HG03280 (cell line): Measurements from ENCODE around the gene CALU.

Experiments used
- ATAC-seq: cut with Tn5 transposase; IDR thresholded peaks from one replicate; pipeline ENCODE4 v1.9.1; 2021; ENCODE audit warnings: mild to moderate bottlenecking, moderate library complexity; ENCODE audit not compliant: unreplicated experiment

The CALU gene

DNA sequence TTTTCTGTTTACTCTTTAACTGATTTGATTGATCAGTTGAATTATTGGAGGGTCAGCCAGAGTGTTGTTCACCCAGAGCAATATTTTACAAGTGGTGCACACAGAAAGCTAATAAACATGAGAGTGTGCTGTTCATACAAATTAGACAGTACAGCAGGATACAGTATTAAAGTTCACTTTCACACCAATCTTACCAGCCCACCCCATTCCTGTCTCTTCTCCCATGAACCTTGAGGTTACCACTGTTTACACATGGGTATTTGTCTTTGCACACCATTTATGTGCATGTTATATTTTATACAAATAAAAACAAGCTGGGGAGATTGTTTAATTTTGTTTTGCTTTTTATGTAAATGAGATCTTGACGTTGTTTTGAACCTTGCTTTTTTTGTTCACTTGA lies 6.5 kb downstream of the CALU start:
- no peak for ATAC-seq

DNA sequence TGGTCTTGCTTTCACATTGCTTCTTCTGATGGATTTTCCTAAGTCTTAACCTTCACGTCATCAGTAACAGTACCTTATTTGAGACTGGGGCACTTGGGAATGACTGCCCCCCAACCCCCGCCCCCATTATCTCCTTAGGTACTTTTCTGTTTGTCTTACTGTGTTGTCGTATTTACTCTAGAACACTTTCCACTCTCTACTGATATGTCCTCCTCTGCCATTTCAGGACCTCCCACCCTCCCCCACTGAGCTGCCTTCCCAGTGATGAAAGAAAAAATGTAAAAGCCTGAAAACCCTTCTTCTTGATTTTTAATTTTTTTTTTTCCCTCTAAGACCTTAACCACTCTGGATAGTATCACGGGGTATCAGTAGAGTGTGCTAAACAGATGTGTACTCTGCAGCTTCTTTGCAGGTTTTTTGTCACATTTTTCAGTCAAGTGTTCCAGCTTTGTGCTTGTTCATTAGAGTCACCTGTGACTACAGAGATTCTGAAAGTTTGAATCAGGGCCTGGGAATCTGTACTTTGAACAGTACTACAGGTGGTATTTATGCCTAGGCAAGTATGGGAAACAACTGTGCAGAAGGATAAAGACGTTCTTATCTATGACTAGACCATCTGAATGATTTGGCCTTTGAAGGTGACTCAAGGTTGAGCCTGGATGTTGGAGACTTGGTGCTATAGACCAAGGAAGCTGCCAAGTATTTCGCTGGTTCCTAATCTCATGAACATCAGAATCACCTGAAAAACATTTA lies 8.3 kb downstream of the CALU start:
- ATAC-seq, result no peak

DNA sequence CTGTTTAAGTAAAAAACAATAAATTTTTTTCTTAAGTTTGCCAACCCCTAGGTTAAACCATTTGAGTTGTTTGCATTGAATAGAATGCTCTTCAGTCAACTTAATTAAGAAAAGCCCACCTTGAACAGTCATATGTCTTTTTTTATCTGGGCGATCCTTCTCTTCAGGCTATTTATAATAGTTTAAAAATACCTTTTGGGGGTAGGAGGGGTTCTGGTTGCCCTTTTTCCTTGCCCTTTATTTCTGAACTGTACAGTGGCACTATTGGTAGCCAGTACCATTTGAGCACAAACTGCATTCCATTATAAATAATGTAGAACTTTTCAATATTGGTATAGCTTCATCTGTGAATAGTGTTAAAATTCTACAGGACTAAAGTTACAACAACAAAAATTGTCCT lies 13.1 kb downstream of the CALU start:
- ATAC-seq, result no peak

DNA sequence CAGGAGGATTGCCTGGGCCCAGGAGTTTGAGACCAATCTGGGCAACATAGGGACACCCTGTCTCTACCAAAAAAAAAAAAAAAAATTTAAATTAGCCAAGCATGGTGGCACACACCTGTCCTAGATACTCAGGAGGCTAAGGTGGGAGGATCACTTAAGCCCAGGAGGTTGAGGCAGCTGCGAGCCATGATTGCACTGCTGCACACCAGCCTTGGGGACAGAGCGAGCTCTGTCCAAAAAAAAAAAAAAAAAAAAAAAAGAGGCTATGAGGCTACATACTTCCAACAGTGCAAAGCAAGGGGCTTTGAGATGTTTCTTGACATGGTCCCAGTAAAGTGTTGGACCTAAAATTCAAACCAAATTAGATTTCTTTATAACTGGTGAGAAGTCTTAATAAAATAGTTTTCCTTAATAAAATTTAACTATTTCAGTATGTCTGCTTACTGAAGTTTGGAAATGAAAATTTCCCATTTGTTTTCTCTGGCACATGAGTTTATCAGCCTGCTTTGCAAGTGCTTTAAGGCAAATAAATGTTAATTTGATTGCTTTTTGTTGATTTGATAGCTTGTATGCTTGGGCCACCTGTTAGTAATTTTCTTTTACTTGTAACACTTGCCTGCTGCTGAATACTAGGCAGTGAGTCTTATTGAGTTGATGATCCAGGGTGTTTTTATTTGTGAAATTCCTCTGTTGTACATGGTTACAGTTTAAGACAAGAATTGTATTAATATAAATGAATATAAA lies 16.1 kb downstream of the CALU start:
- no peak for ATAC-seq

DNA sequence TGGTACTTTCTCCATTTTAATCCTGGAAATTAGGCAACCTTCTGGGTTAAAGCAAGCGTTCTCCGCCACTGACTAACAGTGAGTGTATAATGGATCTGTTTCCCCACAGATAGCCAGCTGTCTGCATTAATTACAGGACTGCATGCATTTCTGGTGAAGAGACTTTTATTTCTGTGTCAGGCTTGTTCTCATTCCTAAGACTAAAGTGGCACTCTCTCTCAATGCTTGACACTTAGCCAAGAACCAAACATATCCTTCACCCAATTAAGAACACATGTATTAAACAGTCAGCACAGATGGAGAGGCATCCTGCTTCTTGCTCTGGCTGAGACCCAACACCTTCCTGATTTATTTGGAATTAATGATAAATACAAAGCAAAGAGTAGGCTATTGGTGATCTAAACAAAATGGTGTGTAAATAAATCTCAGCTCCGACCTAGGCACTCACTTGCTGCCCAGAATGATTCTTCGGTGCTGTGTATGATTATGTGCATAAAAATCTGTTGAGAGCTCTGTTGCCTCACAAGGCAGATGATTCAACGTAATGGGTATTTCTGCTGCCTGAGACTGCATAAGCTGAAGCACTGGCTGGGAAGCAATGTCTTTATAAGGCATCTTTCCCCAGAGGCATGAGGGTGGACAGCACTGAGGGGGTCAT lies 16.8 kb downstream of the CALU start:
- ATAC-seq, result no peak

DNA sequence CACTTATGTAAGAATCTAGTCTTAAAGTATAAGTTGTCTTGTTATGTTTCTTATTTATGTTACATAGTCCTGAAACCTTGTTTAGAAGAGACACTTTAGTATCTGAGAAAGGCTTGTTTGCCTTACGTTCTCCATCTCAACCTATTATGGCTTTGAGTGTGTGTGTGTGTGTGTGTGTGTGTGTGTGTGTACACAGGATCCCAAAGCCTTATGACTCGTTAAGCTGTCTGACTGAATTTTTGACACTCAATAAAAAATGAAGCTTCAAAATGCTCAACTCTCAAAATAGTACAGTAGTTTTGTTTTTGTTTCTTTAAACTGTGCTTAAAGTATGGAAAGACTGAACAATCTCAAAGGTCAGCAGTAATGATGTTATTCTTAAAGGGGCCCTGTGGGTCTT lies 18.0 kb downstream of the CALU start:
- ATAC-seq, result no peak

DNA sequence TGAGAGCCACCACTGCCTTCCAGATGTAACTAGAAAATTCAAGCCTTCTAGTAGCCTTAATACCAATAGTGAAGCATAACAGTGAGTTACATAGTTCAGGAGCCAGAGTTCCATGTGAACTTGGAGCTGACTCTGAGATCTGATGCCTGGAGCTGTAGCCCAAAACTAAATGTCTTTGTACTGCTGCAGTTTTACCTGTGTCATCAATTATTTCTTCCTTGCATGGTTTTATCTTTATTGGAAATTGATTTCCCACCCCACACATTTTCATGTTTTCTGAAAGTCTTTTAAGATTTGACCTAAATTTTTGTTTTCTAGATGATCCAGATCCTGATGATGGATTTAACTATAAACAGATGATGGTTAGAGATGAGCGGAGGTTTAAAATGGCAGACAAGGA lies 19.4 kb downstream of the CALU start:
- no peak for ATAC-seq

DNA sequence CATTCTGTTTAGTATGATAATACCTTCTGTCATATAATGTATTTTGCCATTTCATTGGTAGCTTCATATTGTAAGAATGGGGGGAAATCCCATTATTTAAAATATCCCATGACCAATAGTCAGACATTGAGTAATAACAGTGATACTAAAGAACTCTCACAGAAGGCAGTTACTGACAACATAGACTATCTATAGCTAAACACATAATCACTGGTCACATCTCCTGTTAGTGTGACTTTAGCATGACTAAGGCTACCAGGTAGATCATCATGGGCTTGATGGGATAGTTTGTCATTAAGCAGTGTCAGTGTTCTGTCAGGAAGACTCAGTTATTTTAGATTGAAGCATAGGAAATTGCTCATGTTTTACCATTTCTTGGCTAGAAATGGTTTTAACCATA lies 20.1 kb downstream of the CALU start:
- no peak for ATAC-seq

DNA sequence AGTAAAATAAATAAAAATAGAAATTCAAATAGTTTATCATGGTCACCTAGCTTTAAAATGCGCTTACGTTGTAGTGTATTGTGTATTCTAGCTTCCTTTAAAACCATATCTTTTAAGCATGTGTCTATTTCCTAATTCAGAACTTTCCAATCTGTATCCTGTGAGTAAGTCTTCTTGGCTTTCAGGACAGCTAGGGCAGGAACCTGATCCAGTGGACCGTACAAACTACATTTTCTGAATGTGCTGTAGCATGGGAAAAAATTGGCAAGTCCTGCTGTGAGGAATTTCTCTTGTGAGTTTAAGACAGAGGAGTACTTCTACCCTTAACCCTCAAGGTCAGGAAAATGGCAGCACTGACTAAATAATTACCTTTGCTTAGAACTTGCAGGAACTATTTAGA lies 24.4 kb downstream of the CALU start:
- ATAC-seq, result no peak

DNA sequence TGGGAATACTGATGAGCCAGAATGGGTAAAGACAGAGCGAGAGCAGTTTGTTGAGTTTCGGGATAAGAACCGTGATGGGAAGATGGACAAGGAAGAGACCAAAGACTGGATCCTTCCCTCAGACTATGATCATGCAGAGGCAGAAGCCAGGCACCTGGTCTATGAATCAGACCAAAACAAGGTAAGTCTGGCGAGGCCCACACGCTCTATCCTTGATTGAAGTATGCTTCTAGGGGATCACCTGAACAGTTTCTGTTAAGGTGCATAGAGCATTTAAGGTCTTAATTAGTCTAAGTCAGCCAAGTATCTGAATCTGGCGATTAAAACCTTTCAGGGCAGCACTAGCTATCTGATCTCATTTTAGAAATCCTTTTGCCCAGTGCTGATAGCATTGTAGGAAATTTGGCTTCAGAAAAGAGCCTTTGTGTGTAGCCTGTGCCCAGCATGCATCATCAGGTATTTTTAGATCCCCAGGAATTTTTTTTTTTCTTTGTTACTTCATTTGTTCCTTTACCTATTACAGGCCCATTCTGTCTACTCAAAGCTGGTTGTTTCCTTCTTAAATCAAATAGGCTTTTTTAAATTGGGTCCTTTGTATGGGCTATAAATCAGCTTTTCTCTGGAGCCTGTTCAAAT lies 28.4 kb downstream of the CALU start:
- no peak for ATAC-seq

DNA sequence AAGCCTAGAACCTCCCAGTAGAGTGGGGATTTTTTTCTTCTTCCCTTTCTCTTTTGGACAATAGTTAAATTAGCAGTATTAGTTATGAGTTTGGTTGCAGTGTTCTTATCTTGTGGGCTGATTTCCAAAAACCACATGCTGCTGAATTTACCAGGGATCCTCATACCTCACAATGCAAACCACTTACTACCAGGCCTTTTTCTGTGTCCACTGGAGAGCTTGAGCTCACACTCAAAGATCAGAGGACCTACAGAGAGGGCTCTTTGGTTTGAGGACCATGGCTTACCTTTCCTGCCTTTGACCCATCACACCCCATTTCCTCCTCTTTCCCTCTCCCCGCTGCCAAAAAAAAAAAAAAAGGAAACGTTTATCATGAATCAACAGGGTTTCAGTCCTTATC lies 31.1 kb downstream of the CALU start:
- ATAC-seq, result no peak

DNA sequence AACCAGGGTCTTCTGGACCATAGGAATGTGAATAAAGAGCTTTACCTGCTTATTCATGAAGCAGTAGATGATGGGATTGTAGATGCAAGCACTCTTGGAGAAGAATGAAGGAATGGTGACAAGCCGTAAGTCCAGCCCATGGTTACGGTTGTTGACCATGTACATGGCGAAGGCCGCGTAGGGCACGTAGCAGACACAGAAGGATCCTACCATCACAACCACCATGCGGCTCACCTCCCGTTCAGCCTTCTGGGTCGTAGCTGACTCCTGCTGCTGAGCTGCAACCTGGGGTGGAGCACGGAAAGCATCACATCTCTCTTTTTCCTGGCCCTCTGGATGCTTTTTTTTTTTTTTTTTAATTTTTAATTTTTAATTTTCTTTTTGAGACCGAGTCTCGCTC lies 34.4 kb downstream of the CALU start:
- no peak for ATAC-seq

DNA sequence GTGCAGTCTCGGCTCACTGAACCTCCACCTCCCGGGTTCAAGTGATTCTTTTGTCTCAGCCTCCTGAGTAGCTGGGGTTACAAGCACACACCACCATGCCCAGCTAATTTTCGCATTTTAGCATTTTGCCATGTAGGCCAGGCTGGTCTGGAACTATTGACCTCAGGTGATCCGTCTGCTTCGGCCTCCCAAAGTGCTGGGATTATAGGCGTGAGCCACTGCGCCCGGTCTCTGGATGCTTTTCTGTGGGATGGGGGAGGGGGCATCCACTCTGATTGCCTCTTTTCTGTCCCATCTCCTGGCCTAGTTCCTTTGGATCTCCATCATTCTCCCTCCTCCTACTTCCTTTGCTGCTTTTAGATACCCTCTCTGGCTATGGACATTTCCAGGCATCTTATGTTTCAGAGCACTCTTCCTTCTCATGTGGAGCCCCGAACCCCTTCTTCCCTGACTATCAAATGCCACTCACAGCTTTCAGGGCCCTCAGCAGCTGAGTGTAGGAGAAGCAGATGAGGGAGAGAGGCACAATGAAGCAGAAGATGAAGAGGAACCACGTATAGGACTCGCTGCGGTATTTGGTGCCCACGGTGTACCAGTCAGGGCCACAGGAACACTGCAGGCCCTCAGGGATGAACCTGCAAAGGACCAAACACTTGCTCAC lies 35.0 kb downstream of the CALU start:
- ATAC-seq, result no peak

DNA sequence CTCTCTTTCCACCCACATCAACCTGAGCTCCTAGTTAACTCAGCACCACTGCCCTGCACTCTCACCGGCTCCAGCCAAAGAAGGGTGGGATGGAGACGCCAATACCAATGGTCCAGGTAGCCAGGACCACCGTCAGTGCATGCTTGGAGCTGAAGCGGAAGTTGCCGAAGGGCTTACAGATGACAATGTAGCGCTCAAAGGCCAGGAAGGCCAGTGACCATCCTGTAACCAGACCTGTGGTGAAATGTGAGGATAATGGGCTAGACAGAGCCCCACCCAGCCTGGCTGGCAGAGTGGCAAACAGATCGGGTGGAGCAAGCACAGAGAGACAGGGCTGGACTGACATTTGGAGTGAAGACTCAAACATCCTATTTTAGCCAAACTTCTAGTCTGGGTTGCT lies 35.8 kb downstream of the CALU start:
- no peak for ATAC-seq

DNA sequence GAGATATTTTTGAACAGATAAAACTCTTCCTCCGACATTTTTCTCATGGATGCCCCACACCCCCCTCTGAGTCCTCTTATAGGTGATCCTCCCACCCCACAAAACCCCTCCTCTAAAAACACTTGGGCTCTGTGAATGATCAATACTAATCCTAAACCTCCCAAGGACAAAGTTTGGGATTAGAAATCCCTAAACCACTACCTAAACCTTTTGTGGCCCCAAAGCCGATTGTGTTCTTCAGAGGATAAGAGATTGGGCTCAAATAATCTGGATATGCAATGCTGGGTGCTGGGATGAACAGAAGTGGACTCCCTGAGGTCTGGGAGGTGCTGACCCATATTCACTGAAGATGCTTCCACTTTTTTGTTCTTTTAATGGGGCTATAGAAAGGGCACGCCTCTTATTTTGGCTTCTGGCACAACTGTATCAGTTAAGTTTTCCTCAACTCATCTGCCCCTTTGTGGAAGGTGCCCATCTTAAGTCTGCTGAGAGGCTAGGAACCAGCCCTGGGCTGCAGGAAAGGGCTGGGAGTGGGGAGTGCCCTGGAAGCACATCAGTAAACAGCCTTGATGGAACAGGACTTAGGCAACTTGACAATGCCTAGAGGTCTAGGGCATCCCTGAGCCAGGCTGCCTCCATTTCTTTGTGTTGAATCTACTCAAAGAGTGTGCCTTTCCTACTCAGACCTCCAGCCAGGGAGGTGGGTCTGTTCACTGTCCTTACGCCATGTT lies 36.8 kb downstream of the CALU start, which contains the start of gene OPN1SW:
Gene OPN1SW, minus strand, starts transcription at position 51 of the 731 bp plus-strand sequence. Its CDS starts 13 bp downstream, at position 38.
- no peak for ATAC-seq

DNA sequence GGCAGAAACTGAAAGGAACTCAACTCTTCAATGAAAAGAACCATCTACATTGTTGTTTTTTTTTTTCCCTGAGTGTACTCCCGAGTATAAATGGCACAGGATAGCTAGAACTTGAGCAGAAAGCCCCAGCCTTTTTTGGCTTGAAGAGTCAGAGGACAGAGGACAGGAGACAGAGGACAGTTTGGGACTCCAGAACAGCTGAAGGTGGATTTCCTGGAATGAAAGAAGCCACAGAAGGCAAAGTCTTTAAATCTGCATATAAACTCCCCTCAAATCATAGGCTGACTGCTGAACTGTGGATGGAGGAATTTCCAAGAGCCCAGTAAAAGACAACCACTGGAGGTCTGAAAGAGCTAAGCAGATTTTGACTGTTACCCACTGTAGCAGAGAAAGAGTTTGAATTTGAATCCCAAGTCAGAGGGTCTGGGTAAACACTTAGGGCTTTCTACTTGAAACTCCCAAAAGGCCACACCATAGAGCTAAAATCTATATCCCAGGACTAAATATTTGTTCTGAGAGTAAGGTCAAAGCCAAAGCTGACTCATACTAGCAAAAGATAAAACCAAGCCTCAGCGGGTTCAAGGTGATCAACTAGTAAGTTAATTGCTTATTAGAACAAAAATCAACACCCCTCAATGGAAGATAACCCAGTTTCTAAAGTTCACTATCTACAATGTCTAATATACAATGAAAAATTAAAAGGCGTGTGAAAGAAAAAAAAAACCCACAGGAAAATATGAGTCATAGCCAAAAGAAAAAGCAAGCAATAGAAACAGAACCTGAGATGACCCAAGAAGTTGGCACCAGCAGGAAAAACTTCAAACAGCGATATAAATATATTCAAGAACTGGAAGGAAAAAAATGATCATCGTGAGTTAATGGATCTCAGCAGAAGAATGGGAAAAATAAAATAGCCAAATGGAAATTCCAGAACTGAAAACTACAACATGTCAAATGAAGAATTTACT lies 38.3 kb downstream of the CALU start:
- no peak for ATAC-seq

DNA sequence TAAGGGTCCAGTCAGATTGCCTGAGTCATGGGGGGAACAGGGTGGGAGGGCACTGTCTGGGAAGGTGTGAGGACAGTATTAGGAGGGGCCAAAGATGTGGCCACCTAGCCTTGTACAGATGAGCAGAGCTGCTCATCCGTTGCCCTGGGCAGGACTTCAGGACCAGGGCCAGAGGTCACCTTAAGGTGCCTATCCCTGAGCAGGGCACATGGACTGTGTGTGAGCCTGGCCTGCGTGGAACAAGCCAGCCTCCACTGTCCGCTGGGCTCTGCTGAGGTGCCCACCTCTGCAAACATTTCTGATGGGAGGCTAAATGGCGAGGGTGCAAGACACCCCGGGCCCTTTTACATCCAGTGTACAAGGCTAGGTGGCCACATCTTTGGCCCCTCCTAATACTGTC lies 39.8 kb downstream of the CALU start:
- ATAC-seq, result no peak

DNA sequence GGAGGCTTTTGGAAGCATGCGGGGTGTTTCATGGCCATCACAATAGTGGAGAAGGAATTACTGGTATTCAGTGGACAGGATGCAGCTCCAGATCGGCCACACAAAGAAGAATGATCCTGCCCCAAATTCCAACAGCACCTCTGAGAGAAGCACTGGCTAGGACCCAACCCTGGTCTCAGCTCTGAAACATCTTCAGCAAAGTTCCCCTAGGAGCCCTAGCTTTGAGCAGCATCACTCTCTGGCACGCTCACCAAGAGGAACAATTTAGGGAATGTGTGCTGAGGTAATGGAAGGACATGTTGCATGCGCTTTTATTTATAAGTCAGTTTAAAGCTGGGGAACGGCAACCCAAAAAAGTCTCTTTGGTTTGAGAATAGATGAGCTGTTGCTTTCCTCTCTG lies 42.0 kb downstream of the CALU start:
- no peak for ATAC-seq

DNA sequence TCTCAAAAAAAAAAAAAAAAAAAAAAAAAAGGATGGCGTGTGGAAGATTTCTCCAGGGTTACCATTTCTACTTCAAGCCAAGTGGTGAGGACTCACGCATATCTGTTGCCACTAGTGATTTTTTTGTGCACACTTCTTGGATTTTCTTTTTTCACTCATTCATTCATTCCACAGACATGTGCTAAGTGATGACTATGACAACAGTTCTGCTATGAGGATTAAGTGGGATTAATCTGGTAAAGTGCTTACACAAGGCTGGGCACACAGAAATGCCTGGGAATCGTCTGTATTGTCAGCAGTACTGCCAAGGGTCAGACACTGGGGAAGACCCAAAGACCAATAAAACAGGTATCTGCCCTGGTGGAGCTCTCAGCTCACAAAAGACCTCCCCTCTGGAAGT lies 42.7 kb downstream of the CALU start:
- no peak for ATAC-seq
